Activated CD4-positive, alpha-beta T cell treated with anti-CD3 and anti-CD28 coated beads, Interleukin-2, Interleukin-4, amounts not matched to agents 100 ng/mL and 50 ng/mL, durations not matched to agents 16 hours and 8 hours (primary cell): Measurements from ENCODE around the gene BTBD19.
A peak's percentile ranks its signal among the peaks of the same experiment; 100 is the strongest.
"Not testable (repeated sequence)": the region's sequence is repeated elsewhere in the genome, so short reads cannot be mapped to it uniquely, and the experiment has no call there.

ENCODE experiments used
- DNase-seq: peaks from one replicate; pipeline ENCODE4 v3.0.0-alpha.2; 2020; ENCODE audit warnings: low spot score

Gene BTBD19

GRCh38 chr1:44828003-44828651 is 19.8 kb downstream of the BTBD19 start:
- no peak for DNase-seq

GRCh38 chr1:44828841-44829440 is 20.6 kb downstream of the BTBD19 start:
- DNase-seq = no peak

GRCh38 chr1:44829506-44830384 is 21.4 kb downstream of the BTBD19 start:
- DNase-seq = no peak

GRCh38 chr1:44830900-44831304 is 22.6 kb downstream of the BTBD19 start:
- no peak for DNase-seq

GRCh38 chr1:44831516-44831915 is 23.2 kb downstream of the BTBD19 start:
- no peak for DNase-seq

GRCh38 chr1:44832056-44832705 is 23.9 kb downstream of the BTBD19 start:
- DNase-seq = no peak

GRCh38 chr1:44834328-44834727 is 26.0 kb downstream of the BTBD19 start:
- no peak for DNase-seq

GRCh38 chr1:44835738-44836675 is 27.7 kb downstream of the BTBD19 start:
- DNase-seq = peak; percentile 87

- DNase-seq = not testable (repeated sequence)
Observed at GRCh38 chr1:44838294-44838693, 30.0 kb downstream of the BTBD19 start.

- no peak for DNase-seq
Observed at GRCh38 chr1:44839576-44839975, 31.3 kb downstream of the BTBD19 start.

- no peak for DNase-seq
Observed at GRCh38 chr1:44842486-44842861, 34.2 kb downstream of the BTBD19 start.

- no peak for DNase-seq
Observed at GRCh38 chr1:44842862-44843655, 34.7 kb downstream of the BTBD19 start, which contains the start of gene PTCH2. Gene PTCH2 (minus strand): TSS chr1:44843253. CDS start chr1:44842932, 321 bp downstream.

- DNase-seq = no peak
Observed at GRCh38 chr1:44846985-44847384, 38.7 kb downstream of the BTBD19 start.

GRCh38 chr1:44847845-44848244 is 39.5 kb downstream of the BTBD19 start:
- DNase-seq = no peak

GRCh38 chr1:44848456-44849181 is 40.3 kb downstream of the BTBD19 start:
- DNase-seq = no peak

- no peak for DNase-seq
Observed at GRCh38 chr1:44849575-44850132, 41.3 kb downstream of the BTBD19 start.

GRCh38 chr1:44851308-44851707 is 43.0 kb downstream of the BTBD19 start:
- DNase-seq = no peak

- no peak for DNase-seq
Observed at GRCh38 chr1:44853201-44853600, 44.9 kb downstream of the BTBD19 start.

GRCh38 chr1:44854970-44855369 is 46.6 kb downstream of the BTBD19 start:
- DNase-seq = no peak
